Body of pancreas (tissue), 4 donors: Measurements from ENCODE around the gene RTCB.
"Not testable (repeated sequence)": the region's sequence is repeated elsewhere in the genome, so short reads cannot be mapped to it uniquely, and the experiment has no call there.

ENCODE experiments used
- CTCF ChIP-seq, 7 experiments: fragments of 450-650 bp in 4 of 7; fragments of 200-600 bp in 3 of 7; sonication (generic) in 3 of 7; IDR thresholded peaks; one replicate each; pipeline ENCODE4 v1.5.1; 2016 to 2019; ENCODE audit warnings: antibody characterized with exemption in 7 of 7
- POLR2A ChIP-seq, 3 donors: fragments of 450-650 bp; IDR thresholded peaks; one replicate each; pipeline ENCODE4 v1.6.1; 2016; ENCODE audit warnings: antibody characterized with exemption in 3 of 3, mild to moderate bottlenecking in 2 of 3

GRCh38 chr22:32351875-32352274 is 60.2 kb downstream of the RTCB start:
- TF ChIP-seq CTCF, POLR2A (IDR thresholded peaks at IDR 0.05): not testable (repeated sequence)
